HG03280 (cell line): ENCODE data around the gene ECE1.
A peak's percentile ranks its signal among the peaks of the same experiment; 100 is the strongest.

ENCODE experiments used
- ATAC-seq: cut with Tn5 transposase; IDR thresholded peaks from one replicate; pipeline ENCODE4 v1.9.1; 2021; ENCODE audit warnings: mild to moderate bottlenecking, moderate library complexity; ENCODE audit not compliant: unreplicated experiment

ECE1 gene

DNA sequence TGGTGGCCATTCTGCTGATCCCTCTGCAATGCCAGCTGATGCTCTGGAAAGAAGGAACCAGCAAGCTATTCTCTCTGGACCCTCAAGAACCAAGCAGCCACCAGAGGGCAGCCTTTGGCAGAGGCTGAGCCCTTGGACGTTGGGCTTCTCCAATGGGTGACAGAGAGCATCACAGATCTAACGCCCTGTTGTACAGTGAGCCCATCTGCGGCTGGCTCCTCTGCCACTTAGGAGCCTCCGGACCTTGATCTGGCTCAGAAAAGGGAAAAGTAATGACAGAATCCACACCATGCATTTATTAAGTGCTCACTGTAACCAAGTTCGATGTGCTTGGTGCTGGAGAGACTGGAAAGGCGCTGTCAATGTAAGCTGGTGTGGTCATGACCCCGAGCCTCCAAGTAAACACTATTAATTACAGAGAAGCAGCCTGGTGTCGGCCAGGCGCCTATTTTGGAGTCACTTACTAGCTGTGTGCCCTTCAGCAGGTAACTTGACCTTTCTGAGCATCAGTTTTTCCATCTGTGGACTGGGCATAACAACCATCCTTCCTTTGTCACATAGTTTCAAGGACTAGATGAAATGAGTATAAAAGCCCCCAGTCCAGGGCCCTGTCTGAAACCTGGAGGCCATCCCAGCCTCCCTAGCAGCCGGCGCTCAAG, 34.9 kb downstream of the ECE1 start:
- ATAC-seq, result peak; percentile 48

DNA sequence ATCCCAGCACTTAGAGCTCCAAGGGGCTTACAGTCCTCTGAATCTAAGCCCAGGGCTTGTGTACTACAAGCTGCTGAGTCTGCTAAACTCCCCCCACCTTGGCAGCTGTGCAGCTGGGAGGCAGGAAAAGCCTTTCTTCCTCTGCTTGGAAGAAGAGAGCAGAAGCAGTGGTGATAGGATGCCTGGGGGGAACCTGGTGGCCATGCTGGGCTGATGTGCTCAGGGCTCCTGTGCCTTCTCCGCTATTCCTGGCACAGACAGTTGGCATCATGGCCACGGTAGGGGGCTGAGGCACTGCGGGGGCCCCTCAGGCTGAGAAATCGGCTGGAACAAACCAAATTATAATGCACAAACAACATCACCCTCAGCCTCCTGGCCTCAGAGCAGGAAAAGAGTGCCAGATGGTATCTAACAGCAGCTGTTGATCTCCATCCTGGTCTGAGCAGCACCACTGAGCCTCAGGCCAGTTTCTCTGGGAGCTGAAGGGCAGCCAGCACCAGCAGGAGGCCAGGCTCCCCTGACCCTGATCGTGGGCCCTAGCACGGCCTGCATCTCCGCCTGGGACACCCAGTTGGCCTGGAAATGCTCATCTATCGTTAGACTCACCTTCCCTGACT, 35.8 kb downstream of the ECE1 start:
- no peak for ATAC-seq

DNA sequence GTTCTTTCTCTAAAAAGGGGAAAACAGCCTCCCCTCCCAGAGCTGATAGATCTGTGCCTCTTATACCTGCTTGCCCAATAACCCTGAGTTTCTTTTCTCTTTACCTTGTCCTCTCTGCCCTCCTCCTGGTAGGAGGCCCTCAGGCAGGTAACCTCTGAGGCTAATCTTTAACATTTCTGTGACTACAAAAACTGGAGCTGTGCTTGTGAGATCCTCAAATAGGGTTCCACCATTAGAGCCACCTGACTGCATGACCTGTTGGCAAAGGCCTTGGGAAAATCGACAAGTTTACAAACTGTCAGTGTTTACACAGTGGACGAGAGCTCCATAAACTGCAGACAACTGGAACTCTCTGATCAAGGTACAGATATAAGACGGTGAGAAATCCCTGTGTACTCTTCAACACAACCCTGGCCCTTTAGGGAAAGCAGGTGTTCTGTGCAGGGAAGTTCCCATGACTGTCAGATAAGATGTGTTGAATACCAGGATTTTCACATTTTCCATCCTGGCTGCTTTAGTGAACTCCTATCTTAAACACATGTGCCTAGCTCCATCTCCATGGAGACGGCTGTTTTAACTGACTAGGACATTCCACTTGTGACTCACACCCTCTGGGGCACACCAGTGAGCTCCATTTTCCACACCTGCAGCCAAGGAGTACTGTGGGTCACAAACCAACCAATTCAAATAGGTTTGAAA, 38.3 kb downstream of the ECE1 start:
- no peak for ATAC-seq

DNA sequence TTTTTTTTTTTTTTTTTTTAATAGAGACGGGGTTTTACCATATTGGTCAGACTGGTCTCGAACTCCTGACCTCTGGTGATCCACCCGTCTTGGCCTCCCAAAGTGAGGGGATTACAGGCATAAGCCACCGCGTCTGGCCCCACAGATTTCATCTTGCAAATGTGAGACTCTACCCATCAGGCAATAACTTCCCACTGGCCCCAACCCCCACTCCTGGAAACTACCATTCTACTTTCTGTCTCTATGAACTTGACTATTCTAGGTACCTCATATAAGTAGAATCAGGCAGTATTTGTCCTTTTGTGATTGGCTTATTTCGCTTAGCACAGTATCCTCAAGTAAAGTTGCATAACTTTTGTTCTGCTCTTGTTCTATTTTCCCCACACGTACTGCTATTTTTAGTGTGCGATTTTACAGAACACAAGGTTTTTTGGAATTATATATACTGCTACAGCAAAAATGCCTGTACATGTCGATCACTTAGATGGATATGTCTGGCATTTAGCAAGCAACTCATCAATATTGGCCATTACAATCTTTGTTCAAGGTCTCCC, 40.2 kb downstream of the ECE1 start:
- ATAC-seq, result no peak

DNA sequence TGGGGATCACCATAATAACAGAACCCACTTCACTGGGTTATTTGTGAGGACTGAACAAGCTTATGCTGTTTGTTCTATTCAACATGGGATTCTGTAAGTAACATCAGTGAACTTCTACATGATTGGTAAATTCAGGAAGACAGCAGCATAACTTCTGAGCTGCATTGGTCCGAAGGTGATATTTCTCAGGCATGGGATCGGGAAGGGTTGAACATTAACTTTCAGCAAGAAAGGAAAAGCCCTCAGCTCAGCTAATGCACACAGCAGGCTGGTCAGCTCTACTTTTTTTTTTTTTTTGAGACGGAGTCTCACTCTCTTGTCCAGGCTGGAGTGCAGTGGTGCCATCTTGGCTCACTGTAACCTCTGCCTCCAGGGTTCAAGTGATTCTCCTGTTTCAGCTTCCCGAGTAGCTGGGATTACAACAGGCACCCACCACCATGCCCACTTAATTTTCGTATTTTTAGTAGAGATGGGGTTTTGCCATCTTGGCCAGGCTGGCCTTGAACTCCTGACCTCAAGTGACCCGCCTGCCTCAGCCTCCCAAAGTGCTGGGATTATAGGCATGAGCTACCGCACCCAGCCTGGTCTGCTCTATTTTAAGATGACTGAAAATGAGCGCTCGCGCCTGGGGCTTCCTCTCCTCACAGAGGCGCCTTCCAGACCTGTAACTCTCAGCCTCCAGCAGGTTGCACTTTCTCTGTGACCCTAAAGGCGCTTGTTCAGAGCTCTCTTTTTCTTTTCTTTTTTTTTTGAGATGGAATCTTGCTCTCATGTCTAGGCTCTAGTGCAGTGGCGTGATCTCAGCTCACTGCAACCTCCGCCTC, 42.2 kb downstream of the ECE1 start:
- ATAC-seq, result no peak

DNA sequence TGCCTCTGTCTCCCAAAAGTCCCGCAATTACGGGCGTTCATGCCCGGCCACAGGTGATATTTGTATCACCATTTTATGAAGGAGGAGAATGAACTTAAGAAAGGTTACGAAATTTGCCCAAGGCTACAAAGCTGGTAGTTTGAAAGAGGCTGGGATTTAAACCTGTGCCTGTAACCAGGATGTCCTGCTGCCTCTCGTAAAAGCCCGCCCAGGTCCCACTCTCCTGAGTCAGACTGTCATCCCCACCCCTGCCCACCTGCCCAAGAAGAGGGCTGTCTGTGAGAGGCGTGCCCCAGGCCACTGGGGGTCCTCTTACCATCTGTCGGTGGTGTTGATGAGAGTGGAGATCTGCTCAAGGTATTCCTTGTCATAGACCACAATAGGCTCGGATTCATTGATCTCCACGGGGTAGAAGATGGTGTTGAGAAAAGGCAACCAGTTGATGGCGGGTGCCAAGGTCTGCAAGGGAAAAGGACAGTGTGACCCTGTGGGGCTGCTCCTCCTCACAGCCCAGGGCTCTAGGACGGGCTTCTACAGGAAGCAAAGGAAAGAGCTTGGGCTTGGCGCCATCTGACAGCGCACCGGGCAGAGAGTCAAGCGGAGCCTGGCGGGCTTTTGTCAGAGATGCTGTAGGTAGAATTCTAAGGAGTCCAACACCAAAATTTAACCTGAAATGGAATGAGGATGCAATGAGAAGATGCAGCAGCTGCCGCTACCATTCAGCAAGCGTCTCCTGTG, 43.2 kb downstream of the ECE1 start:
- no peak for ATAC-seq

DNA sequence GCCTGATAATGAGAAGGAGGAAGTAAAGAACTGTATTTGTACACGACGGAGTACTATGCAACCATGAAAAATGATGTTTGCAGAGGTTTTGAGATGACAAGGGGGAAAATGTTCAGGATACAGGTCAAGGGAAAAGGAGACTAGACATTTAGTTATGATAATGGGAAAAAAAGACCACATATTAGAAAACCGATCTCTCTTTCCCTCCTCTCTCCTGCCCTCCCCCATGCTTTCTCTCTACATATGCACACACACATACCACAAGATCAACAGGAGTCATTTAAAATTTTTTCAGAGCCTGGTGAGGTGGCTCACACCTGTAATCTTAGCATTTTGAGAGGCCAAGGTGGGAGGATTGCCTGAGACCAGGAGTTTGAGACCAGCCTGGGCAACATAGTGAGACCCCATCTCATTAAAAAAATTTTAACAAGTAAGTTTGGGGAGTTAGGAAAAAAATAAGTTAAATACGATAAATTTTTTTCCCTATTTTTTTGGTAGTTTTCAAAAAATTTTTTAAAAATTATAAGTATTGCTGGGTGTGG, 44.5 kb downstream of the ECE1 start:
- ATAC-seq, result no peak

DNA sequence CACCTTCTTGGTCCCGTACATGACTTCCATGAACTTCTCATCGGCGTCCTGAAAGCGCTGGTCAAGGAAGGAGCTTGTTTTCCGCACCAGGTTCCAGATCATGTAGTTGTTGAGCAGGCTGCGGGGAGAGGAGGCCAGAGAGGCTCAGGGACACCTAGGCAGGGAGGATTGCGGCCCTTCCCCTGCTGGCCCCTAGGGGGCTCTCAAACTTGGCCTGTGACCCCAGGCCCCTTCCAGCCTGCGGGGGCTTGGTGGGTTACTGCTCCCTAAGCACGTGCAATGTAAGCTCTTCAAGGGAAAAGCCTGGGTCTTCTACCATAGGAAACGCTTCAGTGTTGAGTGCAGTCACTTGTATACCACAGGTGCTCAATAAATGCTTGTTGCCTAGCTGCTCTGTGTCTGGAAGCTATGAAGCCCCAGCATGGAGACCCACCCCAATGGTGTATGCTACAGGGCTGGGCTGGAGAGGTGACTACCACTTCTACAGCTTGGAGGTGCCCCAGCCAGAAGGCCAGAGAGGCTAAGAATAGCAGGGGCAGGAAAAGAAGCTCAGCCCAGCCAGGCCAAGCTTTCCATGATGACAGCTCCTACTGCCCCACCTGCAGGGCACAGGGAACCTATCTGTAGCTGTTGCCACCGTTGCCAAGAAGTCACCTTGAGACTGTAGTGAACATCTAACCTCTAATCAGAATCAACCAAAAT, 45.1 kb downstream of the ECE1 start:
- no peak for ATAC-seq

DNA sequence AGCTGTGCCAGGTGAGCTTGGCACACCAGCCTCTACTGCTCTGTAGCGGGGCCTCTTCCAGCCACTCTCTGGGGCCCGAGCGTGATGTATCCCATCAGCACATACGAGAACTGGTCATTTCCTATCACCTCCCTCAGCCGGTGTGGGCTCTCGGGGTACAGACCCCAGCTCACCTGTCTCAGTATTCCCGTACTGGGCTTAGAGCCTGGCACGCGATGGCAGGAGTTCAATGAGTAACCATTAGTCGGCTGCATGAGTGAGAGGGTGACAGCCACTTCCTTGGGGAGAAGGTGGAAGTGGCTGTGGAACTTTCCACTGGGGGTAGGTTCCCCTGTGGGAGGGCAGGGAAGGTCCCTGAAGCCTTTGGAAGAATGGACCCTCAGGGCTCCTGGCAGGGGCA, 46.1 kb downstream of the ECE1 start:
- no peak for ATAC-seq

DNA sequence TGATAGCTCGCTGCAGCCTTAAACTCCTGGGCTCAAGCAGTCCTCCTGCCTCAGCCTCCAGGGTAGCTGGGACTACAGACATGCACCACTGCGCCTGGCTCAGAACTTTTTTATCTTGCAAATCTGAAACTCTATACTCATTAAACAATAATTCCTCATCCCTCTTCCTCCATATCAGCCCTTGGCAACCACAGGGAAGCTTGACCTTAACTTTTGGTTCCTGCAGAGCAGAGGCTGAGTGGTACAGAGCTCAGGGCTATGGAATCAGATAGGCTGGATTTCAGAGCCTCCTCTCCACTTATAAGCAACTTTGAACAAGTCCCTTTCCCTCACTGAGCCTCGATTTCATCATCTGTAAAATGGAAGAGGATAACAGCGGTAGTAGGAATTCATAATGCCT, 47.4 kb downstream of the ECE1 start:
- ATAC-seq, result no peak

DNA sequence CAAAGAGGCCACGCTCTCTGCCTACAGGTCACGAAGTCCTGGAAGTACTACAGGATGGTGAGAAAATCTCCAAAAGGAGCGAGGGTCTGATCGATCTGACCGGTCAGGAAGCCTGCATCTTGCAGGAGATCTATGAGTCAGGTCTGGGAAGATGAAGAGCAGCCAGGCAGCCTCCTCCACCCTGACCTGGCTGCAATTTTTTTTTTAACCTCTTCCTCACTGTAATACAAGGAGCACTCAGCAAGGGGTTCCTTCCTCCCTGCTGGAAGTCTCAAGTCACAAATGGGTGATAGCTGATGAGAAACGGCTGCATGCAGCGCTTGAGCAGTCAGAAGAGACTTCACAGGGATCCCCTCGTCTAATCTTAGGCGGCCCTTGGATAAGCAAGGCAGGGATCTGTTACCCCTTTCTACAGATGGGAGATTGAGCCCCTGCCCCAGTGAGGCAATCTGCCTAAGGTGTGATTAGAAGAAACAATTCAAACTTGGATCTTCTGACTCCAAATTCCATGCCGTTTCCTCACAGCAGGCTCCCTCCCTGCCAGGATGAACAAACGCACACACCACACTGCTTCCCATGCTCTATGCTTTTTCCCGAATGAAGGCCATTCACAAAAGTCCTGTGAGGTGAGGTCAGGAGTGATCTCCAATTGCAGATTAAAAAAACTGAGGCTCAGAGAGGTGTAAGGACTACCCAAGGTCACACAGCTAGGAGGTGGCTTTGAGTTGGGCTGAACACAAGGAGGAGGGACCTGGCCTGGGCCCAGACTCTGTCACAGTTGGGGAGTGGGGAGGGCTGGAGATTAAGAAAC, 48.3 kb downstream of the ECE1 start:
- ATAC-seq, result no peak

DNA sequence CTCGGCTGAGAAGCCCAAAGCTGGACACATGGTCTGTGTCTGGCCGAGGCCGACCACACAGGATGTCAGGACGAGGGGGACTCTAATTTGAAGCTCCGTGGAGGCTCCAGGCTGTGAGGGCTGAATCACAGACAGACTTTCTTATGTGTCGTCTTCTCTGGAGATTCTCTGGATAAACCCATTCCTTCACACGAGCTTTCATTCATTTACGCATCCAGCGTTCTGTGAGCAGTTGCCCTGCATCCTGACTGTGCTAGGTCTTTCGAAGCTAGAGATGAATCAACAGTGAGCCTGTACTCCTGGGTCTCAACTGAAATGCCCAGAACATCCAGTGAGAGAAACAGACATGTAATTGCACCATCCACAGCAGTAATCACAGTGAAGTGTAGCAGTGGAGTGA, 49.6 kb downstream of the ECE1 start:
- no peak for ATAC-seq

DNA sequence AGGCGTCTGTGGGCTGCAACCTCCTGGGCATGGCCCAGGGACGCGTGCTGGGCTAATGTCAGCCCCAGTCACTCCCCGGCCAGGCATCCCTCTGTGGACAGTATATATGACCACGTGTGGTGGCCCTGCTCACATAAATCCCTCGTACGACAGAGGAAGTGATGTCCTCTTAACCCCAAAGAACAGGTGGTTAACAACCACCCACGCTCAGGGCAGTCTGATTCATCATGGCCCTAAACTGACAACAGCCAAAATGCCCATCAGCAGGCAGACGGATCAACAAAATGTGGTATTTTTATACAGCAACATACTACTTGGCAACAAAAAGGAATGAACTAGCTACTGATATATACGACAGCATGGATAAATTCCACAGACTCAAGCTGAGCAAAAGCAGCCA, 51.0 kb downstream of the ECE1 start:
- no peak for ATAC-seq

DNA sequence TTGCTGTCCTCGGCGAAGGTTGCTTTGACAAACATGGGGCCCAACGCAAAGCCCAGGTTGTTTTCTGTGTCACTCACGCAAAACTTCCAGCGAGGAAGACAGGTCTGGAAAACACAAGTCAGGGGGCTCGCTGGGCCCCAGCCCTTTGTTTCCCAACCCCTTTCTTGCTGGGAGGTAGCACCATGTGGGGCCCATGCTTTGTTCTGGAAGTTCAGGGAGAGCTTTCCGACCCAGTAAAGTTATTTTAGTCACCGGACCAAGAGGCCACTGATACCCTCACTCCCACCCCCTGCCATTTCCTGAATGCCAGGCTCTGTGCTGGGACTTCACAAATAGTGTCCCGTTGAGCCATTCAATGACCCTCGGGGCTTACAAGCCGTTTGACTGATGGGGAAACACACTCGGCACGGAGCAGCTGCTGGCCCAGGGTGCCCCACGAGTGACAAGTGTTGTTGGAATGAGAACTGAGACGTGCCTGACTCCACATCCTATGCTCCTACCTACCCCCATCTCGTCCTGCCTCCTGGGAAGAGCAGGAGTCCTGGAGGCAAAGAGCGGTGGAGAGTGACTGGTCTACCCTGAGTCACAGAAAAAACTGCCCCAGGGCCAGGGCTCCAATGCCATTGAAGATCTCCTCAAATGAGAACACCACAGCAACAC, 52.0 kb downstream of the ECE1 start:
- no peak for ATAC-seq

DNA sequence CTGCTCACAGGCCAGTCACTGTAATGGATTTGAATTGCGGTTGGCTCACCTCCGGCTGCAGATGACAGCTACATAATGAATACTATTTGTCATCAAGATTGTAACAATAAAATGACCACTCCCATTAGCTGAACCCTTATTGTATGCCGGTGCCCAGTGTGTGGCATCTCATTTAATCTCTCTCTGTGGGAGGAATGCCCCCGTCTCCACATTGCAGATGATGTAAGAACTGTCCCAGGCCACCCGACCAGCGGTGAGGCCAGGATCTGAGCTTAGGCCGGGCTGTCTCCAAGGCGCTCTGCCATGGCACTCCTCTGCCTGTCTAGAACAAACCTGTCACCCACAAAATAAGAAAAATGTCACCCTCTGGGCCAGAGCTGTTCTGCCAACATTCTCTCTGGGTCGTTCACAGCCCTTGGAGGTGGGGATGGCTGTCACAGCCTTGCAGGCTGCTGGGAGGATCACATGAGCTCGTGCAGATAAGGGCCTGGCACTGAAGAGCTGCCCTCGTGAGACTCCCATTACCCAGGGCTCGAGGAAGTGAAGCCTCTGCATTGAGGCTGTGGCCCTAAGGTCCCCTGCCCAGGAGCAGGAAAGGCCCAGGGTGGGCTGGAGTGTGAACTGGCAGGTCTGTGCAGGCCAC, 52.7 kb downstream of the ECE1 start:
- ATAC-seq, result no peak

DNA sequence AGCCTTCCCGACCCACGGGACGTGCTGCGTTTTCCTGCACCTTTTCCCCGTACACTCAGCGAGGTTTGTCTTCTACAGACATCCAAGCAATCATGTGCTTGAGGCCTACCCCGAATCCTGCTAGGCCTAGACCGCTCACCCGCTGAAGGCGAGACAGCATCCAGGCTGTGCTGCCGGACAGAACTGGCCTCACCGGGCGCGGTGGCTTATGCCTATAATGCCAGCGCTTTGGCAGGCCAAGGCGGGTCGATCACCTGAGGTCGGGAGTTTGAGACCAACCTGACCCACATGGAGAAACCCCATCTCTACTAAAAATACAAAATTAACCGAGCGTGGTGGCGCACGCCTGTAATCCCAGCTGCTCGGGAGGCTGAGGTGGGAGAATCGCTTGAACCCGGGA, 54.1 kb downstream of the ECE1 start:
- no peak for ATAC-seq

DNA sequence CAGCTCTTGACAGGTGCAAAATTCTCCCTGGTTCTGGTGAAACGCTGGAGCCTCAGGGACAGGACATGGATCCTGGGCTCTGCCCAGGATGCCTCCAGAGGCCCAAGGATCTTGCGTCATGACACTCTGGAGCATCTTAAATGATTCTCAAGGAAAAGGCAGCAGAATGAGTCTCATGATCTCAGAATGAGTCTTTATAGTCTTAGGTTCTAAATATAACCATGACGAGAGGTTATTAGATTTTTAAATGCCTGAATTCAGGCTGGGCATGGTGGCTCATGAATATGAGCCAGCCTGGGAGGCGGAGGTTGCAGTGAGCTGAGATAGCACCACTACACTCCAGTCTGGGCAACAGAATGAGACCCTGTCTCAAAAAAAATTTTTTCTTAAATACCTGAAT, 55.5 kb downstream of the ECE1 start:
- no peak for ATAC-seq

DNA sequence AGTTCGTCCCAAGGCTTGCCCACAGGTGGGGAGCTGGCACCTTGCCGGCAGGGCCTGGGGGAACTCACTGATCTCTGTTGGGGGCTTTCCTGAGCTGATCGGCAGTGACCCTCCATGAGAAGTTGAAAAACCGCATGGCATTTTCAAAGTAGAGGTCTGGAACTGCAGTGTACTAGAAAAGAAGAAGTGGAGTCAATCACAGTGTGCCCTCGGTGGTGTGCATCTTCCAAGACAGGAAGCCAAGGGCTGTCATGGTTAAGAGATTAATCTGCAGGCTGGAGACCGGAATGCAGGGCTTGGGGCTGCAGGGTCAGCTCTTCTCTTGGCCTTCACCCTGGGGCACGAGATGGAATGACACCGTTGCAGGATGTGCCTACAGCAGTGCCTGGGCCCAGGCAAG, 56.8 kb downstream of the ECE1 start:
- no peak for ATAC-seq
